ENCODE data around the gene SLC30A4.

DNA sequence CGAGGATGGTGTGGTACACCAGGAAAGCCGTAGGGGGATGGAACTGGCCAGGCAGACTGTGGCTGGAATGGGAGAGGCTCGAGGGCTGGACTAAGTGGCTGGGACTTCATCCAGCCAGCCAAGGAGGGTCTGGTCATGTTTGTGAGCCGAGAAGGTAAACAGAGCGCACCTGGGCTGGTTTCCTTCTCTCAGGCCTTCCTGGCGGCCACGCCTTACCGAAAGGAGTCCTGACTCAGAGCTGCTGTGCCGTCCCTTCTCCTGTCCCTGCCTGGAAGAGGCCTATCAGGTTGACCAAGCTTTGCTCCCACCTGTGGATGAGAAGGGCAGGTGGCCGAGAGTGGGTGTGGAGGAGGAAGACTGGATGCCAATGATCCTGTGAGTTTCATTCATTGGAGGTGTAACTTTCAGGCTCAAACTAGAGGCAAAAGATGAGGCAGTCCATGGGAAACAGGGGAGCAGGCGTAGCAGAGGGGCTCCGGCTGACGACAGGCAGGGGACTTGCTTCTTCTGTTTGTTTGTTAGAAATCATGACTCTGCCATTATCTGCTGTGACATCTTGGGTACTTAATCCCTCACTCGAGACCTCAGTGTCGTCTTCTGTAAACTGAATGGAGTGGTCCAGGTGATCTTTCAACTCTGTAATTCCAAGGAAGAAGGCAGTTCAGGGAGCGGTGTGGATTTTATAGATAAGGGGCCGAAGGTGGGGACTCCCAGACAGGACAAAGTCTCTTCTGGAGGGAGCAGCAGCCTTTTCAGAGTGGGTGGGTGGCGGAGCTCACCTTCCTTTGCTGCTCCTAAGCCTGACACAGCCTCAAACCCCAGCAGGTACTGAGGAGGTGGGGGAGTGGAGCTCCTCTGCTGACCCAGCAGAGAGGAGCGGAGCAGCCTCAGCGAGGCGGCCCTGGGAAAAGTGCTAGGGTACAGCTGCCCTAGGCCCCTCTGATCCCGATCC is 72.4 kb downstream of the SLC30A4 start:
- TF ChIP-seq POLR2AphosphoS5 (IDR thresholded peaks at IDR 0.05; ENCODE audit: low read depth, low read length), result no peak
- TF ChIP-seq, protein P1, sequence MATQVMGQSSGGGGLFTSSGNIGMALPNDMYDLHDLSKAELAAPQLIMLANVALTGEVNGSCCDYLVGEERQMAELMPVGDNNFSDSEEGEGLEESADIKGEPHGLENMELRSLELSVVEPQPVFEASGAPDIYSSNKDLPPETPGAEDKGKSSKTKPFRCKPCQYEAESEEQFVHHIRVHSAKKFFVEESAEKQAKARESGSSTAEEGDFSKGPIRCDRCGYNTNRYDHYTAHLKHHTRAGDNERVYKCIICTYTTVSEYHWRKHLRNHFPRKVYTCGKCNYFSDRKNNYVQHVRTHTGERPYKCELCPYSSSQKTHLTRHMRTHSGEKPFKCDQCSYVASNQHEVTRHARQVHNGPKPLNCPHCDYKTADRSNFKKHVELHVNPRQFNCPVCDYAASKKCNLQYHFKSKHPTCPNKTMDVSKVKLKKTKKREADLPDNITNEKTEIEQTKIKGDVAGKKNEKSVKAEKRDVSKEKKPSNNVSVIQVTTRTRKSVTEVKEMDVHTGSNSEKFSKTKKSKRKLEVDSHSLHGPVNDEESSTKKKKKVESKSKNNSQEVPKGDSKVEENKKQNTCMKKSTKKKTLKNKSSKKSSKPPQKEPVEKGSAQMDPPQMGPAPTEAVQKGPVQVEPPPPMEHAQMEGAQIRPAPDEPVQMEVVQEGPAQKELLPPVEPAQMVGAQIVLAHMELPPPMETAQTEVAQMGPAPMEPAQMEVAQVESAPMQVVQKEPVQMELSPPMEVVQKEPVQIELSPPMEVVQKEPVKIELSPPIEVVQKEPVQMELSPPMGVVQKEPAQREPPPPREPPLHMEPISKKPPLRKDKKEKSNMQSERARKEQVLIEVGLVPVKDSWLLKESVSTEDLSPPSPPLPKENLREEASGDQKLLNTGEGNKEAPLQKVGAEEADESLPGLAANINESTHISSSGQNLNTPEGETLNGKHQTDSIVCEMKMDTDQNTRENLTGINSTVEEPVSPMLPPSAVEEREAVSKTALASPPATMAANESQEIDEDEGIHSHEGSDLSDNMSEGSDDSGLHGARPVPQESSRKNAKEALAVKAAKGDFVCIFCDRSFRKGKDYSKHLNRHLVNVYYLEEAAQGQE (IDR thresholded peaks at IDR 0.05; ENCODE audit: insufficient read depth in 1 of 2, low read depth in 2 of 2, low read length in 2 of 2), result no peak
